SH-SY5Y (cell line): Measurements from ENCODE around the gene DCAF4.

Experiments used
- GATA2 ChIP-seq: IDR thresholded peaks from 2 replicates; pipeline ENCODE4 v1.6.1; 2011; ENCODE audit warnings: mild to moderate bottlenecking, low read depth, low read length
- GATA3 ChIP-seq: IDR thresholded peaks from 2 replicates; pipeline ENCODE4 v1.6.1; 2011; ENCODE audit warnings: low read depth, mild to moderate bottlenecking, low read length, moderate library complexity

Gene DCAF4

GRCh38 chr14:72943876-72944430, 17.7 kb downstream of the DCAF4 start:
- TF ChIP-seq GATA3, result no peak
- TF ChIP-seq GATA2, result no peak

GRCh38 chr14:72945356-72946027, 19.2 kb downstream of the DCAF4 start:
- TF ChIP-seq GATA3, result no peak
- TF ChIP-seq GATA2, result no peak

GRCh38 chr14:72946491-72946890, 20.2 kb downstream of the DCAF4 start:
- TF ChIP-seq GATA2 (no peak), GATA3 (no peak)

- no peak for TF ChIP-seq GATA3
- TF ChIP-seq GATA2, result no peak
Observed at GRCh38 chr14:72947366-72948160, 21.3 kb downstream of the DCAF4 start.

- TF ChIP-seq GATA3 (no peak), GATA2 (no peak)
Observed at GRCh38 chr14:72948481-72949138, 22.3 kb downstream of the DCAF4 start.

GRCh38 chr14:72952171-72952570, 25.9 kb downstream of the DCAF4 start:
- TF ChIP-seq GATA2 (no peak), GATA3 (no peak)

- no peak for TF ChIP-seq GATA3
- no peak for TF ChIP-seq GATA2
Observed at GRCh38 chr14:72957213-72957612, 30.9 kb downstream of the DCAF4 start.

- TF ChIP-seq GATA3 (no peak), GATA2 (no peak)
Observed at GRCh38 chr14:72958548-72958947, 32.3 kb downstream of the DCAF4 start.

GRCh38 chr14:72961579-72962335, 35.5 kb downstream of the DCAF4 start:
- TF ChIP-seq GATA2 (no peak), GATA3 (no peak)

GRCh38 chr14:72962829-72963312, 36.6 kb downstream of the DCAF4 start:
- TF ChIP-seq GATA2 (no peak), GATA3 (no peak)

GRCh38 chr14:72965249-72965648, 39.0 kb downstream of the DCAF4 start:
- TF ChIP-seq GATA2 (no peak), GATA3 (no peak)

- TF ChIP-seq GATA2, result no peak
- no peak for TF ChIP-seq GATA3
Observed at GRCh38 chr14:72966038-72966437, 39.8 kb downstream of the DCAF4 start.

- TF ChIP-seq GATA3, result no peak
- no peak for TF ChIP-seq GATA2
Observed at GRCh38 chr14:72968316-72968715, 42.1 kb downstream of the DCAF4 start.
